ENCODE data around the gene AFF3. TPM values are rescaled to one million over a fixed set of nuclear protein-coding genes. Genes with fewer than 3 reads are reported as not detected.

Gene AFF3
- total RNA-seq, 2 donors from 2014 or later = 10.8 to 16.2 TPM

GRCh38 chr2:99922664-99923063 lies 219.7 kb downstream of the AFF3 start:
- TF ChIP-seq CTCF (IDR thresholded peaks at IDR 0.05) = no peak
- Histone ChIP-seq H3K4me3 (no peak overlapping the region), H3K36me3 (no peaks in the 10 kb centered on the region), H3K27ac (no peak overlapping the region), H3K4me1 (no peaks in the 10 kb centered on the region), H3K9me3 (peaks cover 0 to 12% of the 10 kb centered on the region in 2 donors), H3K27me3 (no peaks in the 10 kb centered on the region)
- DNase-seq (ENCODE audit: low spot score) = no peak

GRCh38 chr2:99921903-99922302 lies 220.5 kb downstream of the AFF3 start:
- H3K27me3 ChIP-seq = no peaks in the 10 kb centered on the region
- peaks cover 0 to 12% of the 10 kb centered on the region in 2 donors for H3K9me3 ChIP-seq
- no peak for DNase-seq (ENCODE audit: low spot score)
- H3K27ac ChIP-seq = no peak overlapping the region
- H3K36me3 ChIP-seq = no peaks in the 10 kb centered on the region
- TF ChIP-seq CTCF (IDR thresholded peaks at IDR 0.05) = no peak
- no peak overlapping the region for H3K4me3 ChIP-seq
- no peaks in the 10 kb centered on the region for H3K4me1 ChIP-seq

GRCh38 chr2:99918389-99918788 lies 224.0 kb downstream of the AFF3 start:
- Histone ChIP-seq H3K36me3 (no peaks in the 10 kb centered on the region), H3K27ac (no peak overlapping the region)

GRCh38 chr2:99915108-99915675 lies 227.2 kb downstream of the AFF3 start:
- no peak for DNase-seq (ENCODE audit: low spot score)
- H3K27me3 ChIP-seq = no peaks in the 10 kb centered on the region
- H3K36me3 ChIP-seq = no peaks in the 10 kb centered on the region
- TF ChIP-seq CTCF (IDR thresholded peaks at IDR 0.05) = no peak
- peaks cover 0 to 4% of the 10 kb centered on the region in 2 donors for H3K9me3 ChIP-seq
- no peak overlapping the region for H3K27ac ChIP-seq
- no peaks in the 10 kb centered on the region for H3K4me1 ChIP-seq
- H3K4me3 ChIP-seq = no peak overlapping the region

More at GRCh38 chr2:99918389-99918788, 224.0 kb downstream of the AFF3 start:
- no peak overlapping the region for H3K4me3 ChIP-seq
- peaks cover 0 to 12% of the 10 kb centered on the region in 2 donors for H3K9me3 ChIP-seq
- H3K4me1 ChIP-seq = no peaks in the 10 kb centered on the region
- DNase-seq (ENCODE audit: low spot score) = no peak
- TF ChIP-seq CTCF (IDR thresholded peaks at IDR 0.05) = no peak
- H3K27me3 ChIP-seq = no peaks in the 10 kb centered on the region

GRCh38 chr2:99911736-99912135 lies 230.7 kb downstream of the AFF3 start:
- no peak for DNase-seq (ENCODE audit: low spot score)
- H3K36me3 ChIP-seq = no peaks in the 10 kb centered on the region
- TF ChIP-seq CTCF (IDR thresholded peaks at IDR 0.05) = no peak
- H3K4me1 ChIP-seq = no peaks in the 10 kb centered on the region
- no peaks in the 10 kb centered on the region for H3K9me3 ChIP-seq
- H3K27ac ChIP-seq = no peak overlapping the region
- no peak overlapping the region for H3K4me3 ChIP-seq
- no peaks in the 10 kb centered on the region for H3K27me3 ChIP-seq

- Histone ChIP-seq H3K4me3 (no peak overlapping the region), H3K27ac (no peak overlapping the region), H3K4me1 (no peaks in the 10 kb centered on the region), H3K27me3 (no peaks in the 10 kb centered on the region), H3K9me3 (no peaks in the 10 kb centered on the region), H3K36me3 (no peaks in the 10 kb centered on the region)
- no peak for DNase-seq (ENCODE audit: low spot score)
- no peak for TF ChIP-seq CTCF (IDR thresholded peaks at IDR 0.05)
Measured at GRCh38 chr2:99910902-99911301, 231.5 kb downstream of the AFF3 start.
